GM23338 (cell line): ENCODE results near the gene INHA.

ENCODE experiments used
- CTCF ChIP-seq, 2 experiments: fragments of 200-600 bp in 1 of 2; sonication (generic) in 1 of 2; conservative IDR thresholded peaks; 2 replicates each; pipeline versions ENCODE4 v1.5.1 to v1.6.1; 2016 to 2017; ENCODE audit warnings: antibody characterized with exemption in 2 of 2, low read depth in 2 of 2, mild to moderate bottlenecking in 2 of 2, moderate library complexity in 1 of 2
- EZH2 ChIP-seq: fragments of 200-600 bp; sonication (generic); IDR thresholded peaks from one replicate; pipeline ENCODE4 v1.8.0; 2017; ENCODE audit warnings: antibody characterized with exemption, mild to moderate bottlenecking, low read depth; ENCODE audit not compliant: unreplicated experiment
- EZH2phosphoT487 ChIP-seq: fragments of 200-600 bp; sonication (generic); IDR thresholded peaks from one replicate; pipeline ENCODE4 v1.8.1; 2018; ENCODE audit warnings: antibody characterized with exemption; ENCODE audit not compliant: unreplicated experiment
- JUNB ChIP-seq: IDR thresholded peaks from one replicate; pipeline ENCODE4 v1.6.1; 2016; ENCODE audit warnings: antibody characterized with exemption; ENCODE audit not compliant: unreplicated experiment
- POLR2AphosphoS5 ChIP-seq: IDR thresholded peaks from 2 replicates; pipeline ENCODE4 v1.6.1; 2016; ENCODE audit warnings: antibody characterized with exemption, low read depth

- TF ChIP-seq CTCF (conservative IDR thresholded peaks at IDR 0.05; ENCODE audit: low read depth in 2 of 2) (no peak), JUNB (no peak), EZH2 (no peak), POLR2AphosphoS5 (no peak), EZH2phosphoT487 (no peak)
Observed at GRCh38 chr2:219570194-219570923, 1.8 kb upstream of the INHA start.
